ENCODE measurements around the gene TSPAN4. TPM values are rescaled to one million over a fixed set of nuclear protein-coding genes. Genes with fewer than 3 reads are reported as not detected.

The TSPAN4 gene
- total and polyA plus RNA-seq, 2 donors (not counting 1 experiment from before 2014, with no cell fraction given), result 102 to 191 TPM

DNA sequence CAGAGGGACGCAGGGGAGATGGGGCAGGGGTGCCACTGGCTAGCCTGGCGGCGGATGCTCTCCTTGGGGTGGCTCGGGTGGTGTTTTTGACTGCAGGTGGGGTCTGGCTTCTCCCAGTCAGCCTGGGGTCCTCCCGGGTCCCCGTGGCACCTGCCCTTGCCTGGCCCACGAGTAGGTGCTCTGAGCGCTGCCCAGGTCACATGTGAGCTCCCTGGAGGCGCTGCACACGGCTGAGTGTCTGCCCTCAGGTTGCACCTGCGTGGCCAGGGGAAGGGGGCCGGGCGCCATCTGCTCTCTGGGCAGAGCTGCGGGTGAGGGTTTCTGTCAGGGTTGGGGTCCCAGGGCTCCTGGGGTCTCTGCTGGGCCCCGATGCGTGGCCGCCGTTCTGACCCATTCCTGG is 5.2 kb downstream of the TSPAN4 start:
- Histone ChIP-seq H3K4me1 (ENCODE audit: control insufficient read depth, extremely low read depth, insufficient read depth, low read length) (peaks cover 39% of the 10 kb centered on the region), H3K9me3 (ENCODE audit: control insufficient read depth, insufficient read depth, low read depth, low read length) (no peaks in the 10 kb centered on the region), H2AFZ (ENCODE audit: low read length) (no peak overlapping the region), H3K27ac (ENCODE audit: insufficient read depth, low read length) (no peak overlapping the region), H3K9ac (ENCODE audit: insufficient read depth, low read length) (no peak overlapping the region), H4K20me1 (ENCODE audit: control insufficient read depth, extremely low read depth, insufficient read depth, low read length) (no peaks in the 10 kb centered on the region), H3K79me2 (ENCODE audit: control insufficient read depth, insufficient read depth, low read length) (peaks cover 59% of the 10 kb centered on the region), H3K27me3 (ENCODE audit: control insufficient read depth, insufficient read depth, low read length) (no peaks in the 10 kb centered on the region), H3K4me2 (ENCODE audit: extremely low read depth, insufficient read depth, low read length) (no peak overlapping the region), H3K36me3 (ENCODE audit: control insufficient read depth, insufficient read depth, low read length) (peaks cover 3% of the 10 kb centered on the region), H3K4me3 (replicated peaks in 1 of 4; ENCODE audit: control extremely low read depth in 1 of 4, insufficient read depth in 1 of 4, low read depth in 3 of 4, low read length in 4 of 4) (no peak overlapping the region)
- DNase-seq (ENCODE audit: low read depth in 2 of 2), result no peak
- TF ChIP-seq, protein P1, sequence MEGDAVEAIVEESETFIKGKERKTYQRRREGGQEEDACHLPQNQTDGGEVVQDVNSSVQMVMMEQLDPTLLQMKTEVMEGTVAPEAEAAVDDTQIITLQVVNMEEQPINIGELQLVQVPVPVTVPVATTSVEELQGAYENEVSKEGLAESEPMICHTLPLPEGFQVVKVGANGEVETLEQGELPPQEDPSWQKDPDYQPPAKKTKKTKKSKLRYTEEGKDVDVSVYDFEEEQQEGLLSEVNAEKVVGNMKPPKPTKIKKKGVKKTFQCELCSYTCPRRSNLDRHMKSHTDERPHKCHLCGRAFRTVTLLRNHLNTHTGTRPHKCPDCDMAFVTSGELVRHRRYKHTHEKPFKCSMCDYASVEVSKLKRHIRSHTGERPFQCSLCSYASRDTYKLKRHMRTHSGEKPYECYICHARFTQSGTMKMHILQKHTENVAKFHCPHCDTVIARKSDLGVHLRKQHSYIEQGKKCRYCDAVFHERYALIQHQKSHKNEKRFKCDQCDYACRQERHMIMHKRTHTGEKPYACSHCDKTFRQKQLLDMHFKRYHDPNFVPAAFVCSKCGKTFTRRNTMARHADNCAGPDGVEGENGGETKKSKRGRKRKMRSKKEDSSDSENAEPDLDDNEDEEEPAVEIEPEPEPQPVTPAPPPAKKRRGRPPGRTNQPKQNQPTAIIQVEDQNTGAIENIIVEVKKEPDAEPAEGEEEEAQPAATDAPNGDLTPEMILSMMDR (conservative IDR thresholded peaks at IDR 0.05 in 1 of 2, IDR thresholded peaks at IDR 0.05 in 1 of 2; ENCODE audit: low read depth in 1 of 2, low read length in 2 of 2), result no peak
- TF ChIP-seq EZH2 (IDR thresholded peaks at IDR 0.05; ENCODE audit: low read length, missing control alignments), result no peak

DNA sequence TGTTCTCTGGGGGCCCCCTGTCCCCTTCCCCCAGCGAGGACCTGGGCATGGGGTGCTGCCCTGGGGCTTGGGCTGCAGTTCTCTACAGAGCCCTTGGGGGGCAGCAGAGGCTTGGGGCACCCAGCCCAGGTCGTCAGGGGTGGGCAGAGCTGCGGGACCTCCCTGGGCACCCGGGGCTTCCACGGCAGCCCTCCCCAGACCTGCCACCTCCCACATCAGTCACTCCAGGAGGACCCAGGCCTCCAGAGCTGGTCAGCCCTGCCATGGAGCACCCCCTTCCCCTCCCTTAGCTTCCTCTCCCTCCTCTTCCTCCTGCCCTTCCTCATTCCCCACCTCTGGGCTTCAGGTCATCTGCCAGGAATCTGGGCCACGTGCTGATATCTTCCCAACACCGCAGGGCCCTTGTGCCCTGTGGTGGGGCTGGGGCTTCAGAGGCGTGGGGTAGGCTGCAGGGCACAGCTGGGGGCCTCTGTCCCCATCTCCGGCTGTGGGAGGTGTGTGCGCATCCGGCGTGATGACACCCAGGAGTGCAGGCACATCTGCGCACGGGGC is 5.8 kb downstream of the TSPAN4 start:
- Histone ChIP-seq H3K27ac (ENCODE audit: insufficient read depth, low read length) (no peak overlapping the region), H3K4me3 (replicated peaks in 1 of 4; ENCODE audit: control extremely low read depth in 1 of 4, insufficient read depth in 1 of 4, low read depth in 3 of 4, low read length in 4 of 4) (peak overlapping the region in 1 of 4 experiments; percentile 10), H3K79me2 (ENCODE audit: control insufficient read depth, insufficient read depth, low read length) (peaks cover 55% of the 10 kb centered on the region), H3K9ac (ENCODE audit: insufficient read depth, low read length) (no peak overlapping the region), H3K4me1 (ENCODE audit: control insufficient read depth, extremely low read depth, insufficient read depth, low read length) (peaks cover 39% of the 10 kb centered on the region), H3K27me3 (ENCODE audit: control insufficient read depth, insufficient read depth, low read length) (no peaks in the 10 kb centered on the region), H4K20me1 (ENCODE audit: control insufficient read depth, extremely low read depth, insufficient read depth, low read length) (no peaks in the 10 kb centered on the region), H3K4me2 (ENCODE audit: extremely low read depth, insufficient read depth, low read length) (no peak overlapping the region), H2AFZ (ENCODE audit: low read length) (no peak overlapping the region), H3K36me3 (ENCODE audit: control insufficient read depth, insufficient read depth, low read length) (peaks cover 3% of the 10 kb centered on the region), H3K9me3 (ENCODE audit: control insufficient read depth, insufficient read depth, low read depth, low read length) (no peaks in the 10 kb centered on the region)
- TF ChIP-seq, protein P1 (conservative IDR thresholded peaks at IDR 0.05 in 1 of 2, IDR thresholded peaks at IDR 0.05 in 1 of 2; ENCODE audit: low read depth in 1 of 2, low read length in 2 of 2), result peak; percentile 82 to 87
- TF ChIP-seq EZH2 (IDR thresholded peaks at IDR 0.05; ENCODE audit: low read length, missing control alignments), result no peak
- no peak for DNase-seq (ENCODE audit: low read depth in 2 of 2)

DNA sequence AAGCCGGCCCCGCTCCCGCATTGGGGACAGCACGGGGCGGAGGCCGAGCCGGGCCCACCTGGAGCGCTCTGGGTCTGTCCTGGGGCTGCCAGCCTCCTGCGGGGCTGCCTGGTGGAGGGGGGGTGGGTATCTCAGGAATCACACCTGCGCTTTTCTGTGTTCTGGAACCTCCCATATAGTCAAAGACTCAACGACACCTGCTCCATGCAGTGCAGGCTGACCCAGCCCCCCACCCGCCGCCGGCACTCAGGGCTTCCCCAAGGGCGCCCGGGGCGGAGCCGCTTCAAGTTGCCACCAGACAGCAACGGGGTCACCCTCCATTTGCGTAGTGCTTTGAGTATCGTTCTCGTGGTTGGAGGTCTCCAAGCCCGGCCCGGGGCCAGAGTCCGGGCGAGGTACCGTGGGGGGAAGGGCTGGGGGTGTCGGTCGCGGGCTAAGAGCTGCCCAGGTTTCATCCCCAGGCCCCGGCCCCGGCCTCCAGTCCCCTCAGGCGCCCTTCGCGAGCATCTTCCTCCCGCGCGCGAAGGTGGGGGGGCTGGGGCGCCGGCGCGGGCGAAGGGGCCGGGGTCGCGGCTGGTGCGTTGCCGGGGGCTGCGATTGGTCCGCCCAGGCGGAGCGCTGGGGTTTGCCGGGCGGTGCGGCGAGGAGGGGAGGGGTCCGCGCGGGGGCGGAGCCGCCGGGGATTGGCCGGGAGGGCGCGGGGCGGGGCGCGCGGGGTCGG is 6.6 kb downstream of the TSPAN4 start:
- H3K27me3 ChIP-seq (ENCODE audit: control insufficient read depth, insufficient read depth, low read length), result no peaks in the 10 kb centered on the region
- peak overlapping the region; percentile 30 for H3K9ac ChIP-seq (ENCODE audit: insufficient read depth, low read length)
- H2AFZ ChIP-seq (ENCODE audit: low read length), result no peak overlapping the region
- peaks cover 54% of the 10 kb centered on the region for H3K79me2 ChIP-seq (ENCODE audit: control insufficient read depth, insufficient read depth, low read length)
- no peaks in the 10 kb centered on the region for H4K20me1 ChIP-seq (ENCODE audit: control insufficient read depth, extremely low read depth, insufficient read depth, low read length)
- no peak for DNase-seq (ENCODE audit: low read depth in 2 of 2)
- H3K4me2 ChIP-seq (ENCODE audit: extremely low read depth, insufficient read depth, low read length), result no peak overlapping the region
- H3K9me3 ChIP-seq (ENCODE audit: control insufficient read depth, insufficient read depth, low read depth, low read length), result no peaks in the 10 kb centered on the region
- H3K4me1 ChIP-seq (ENCODE audit: control insufficient read depth, extremely low read depth, insufficient read depth, low read length), result peaks cover 39% of the 10 kb centered on the region
- no peak overlapping the region for H3K27ac ChIP-seq (ENCODE audit: insufficient read depth, low read length)
- H3K36me3 ChIP-seq (ENCODE audit: control insufficient read depth, insufficient read depth, low read length), result peaks cover 4% of the 10 kb centered on the region
- peak overlapping the region; percentile 15 to 57 (median 32) for H3K4me3 ChIP-seq (replicated peaks in 1 of 4; ENCODE audit: control extremely low read depth in 1 of 4, insufficient read depth in 1 of 4, low read depth in 3 of 4, low read length in 4 of 4)
- TF ChIP-seq, protein P1 (conservative IDR thresholded peaks at IDR 0.05 in 1 of 2, IDR thresholded peaks at IDR 0.05 in 1 of 2; ENCODE audit: low read depth in 1 of 2, low read length in 2 of 2), result no peak
- TF ChIP-seq EZH2 (IDR thresholded peaks at IDR 0.05; ENCODE audit: low read length, missing control alignments), result no peak

All from fibroblast of lung (primary cell).